ENCODE data around the gene LTA4H.

The LTA4H gene

DNA sequence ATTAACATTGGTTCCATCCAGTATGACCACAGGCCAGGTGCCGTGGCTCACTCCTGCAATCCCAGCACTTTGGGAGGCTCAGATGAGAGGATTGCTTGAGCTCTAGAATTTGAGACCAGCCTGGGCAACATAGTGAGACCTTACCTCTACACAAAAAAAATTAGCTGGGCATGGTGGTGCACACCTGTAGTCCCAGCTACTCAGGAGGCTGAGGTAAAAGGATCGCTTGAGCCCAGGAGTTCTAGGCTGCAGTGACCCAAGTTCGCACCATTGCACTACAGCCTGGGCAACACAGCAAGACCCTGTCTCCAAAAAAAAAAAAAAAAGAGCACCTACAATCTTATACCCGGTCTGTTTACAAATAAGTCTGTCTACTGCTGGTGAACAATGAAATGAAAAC lies 9.9 kb downstream of the LTA4H start:
- H3K4me3 ChIP-seq (ENCODE audit: low read depth in 1 of 2, low read length in 1 of 2): no peak overlapping the region
- no peak for TF ChIP-seq CTCF (IDR thresholded peaks at IDR 0.05)
- peaks cover 28 to 29% of the 10 kb centered on the region in 2 experiments for H3K4me1 ChIP-seq (ENCODE audit: control insufficient read depth in 1 of 2, insufficient read depth in 1 of 2, low read depth in 1 of 2, low read length in 1 of 2)
- no peaks in the 10 kb centered on the region for H3K27me3 ChIP-seq
- H3K27ac ChIP-seq: peak overlapping the region; percentile 16
- H3K9me3 ChIP-seq: no peaks in the 10 kb centered on the region
- H3K36me3 ChIP-seq: peaks cover 72% of the 10 kb centered on the region

DNA sequence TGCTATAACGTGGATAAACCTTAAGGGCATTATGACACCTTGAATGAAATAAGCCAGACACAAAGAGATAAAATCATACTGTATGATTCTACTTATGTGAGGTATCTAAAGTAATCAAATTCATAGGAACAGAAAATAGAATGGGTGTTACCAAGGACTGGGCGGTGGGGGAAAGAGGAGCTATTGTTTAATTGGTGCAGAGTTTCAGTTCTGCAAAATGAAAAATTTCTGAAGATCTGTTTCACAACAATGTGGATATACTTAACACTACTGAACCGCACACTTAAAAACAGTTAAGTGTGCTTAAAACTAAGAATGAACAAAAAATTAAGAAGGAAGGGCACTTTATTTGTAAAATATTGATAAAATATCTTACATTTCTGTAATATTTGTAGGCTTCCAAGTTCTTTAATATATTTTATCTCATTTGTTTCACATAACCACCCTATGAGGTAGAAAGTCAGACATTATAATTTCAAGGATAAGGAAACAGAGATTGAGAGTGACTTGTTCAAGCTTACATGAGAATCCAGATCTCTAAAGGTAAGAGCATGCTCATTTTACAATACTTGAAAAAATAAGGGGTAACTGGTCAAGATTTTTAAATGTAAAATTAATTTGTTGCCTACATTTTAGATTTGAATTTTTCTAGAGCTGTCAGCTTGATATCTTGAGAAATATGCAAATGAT lies 14.9 kb downstream of the LTA4H start:
- H3K36me3 ChIP-seq: peaks cover 89% of the 10 kb centered on the region
- H3K9me3 ChIP-seq: no peaks in the 10 kb centered on the region
- no peak for TF ChIP-seq CTCF (IDR thresholded peaks at IDR 0.05)
- H3K27ac ChIP-seq: peak overlapping the region; percentile 23
- H3K4me1 ChIP-seq (ENCODE audit: control insufficient read depth in 1 of 2, insufficient read depth in 1 of 2, low read depth in 1 of 2, low read length in 1 of 2): no peaks in the 10 kb centered on the region
- H3K4me3 ChIP-seq (ENCODE audit: low read depth in 1 of 2, low read length in 1 of 2): no peak overlapping the region
- no peaks in the 10 kb centered on the region for H3K27me3 ChIP-seq

- Histone ChIP-seq H3K36me3 (peaks cover 92% of the 10 kb centered on the region), H3K4me3 (ENCODE audit: low read depth in 1 of 2, low read length in 1 of 2) (no peak overlapping the region), H3K9me3 (no peaks in the 10 kb centered on the region), H3K4me1 (ENCODE audit: control insufficient read depth in 1 of 2, insufficient read depth in 1 of 2, low read depth in 1 of 2, low read length in 1 of 2) (no peaks in the 10 kb centered on the region), H3K27me3 (no peaks in the 10 kb centered on the region), H3K27ac (no peak overlapping the region)
- no peak for TF ChIP-seq CTCF (IDR thresholded peaks at IDR 0.05)
These were observed 19.7 kb downstream of the LTA4H start for GRCh38 chr12:96015672-96016071.

DNA sequence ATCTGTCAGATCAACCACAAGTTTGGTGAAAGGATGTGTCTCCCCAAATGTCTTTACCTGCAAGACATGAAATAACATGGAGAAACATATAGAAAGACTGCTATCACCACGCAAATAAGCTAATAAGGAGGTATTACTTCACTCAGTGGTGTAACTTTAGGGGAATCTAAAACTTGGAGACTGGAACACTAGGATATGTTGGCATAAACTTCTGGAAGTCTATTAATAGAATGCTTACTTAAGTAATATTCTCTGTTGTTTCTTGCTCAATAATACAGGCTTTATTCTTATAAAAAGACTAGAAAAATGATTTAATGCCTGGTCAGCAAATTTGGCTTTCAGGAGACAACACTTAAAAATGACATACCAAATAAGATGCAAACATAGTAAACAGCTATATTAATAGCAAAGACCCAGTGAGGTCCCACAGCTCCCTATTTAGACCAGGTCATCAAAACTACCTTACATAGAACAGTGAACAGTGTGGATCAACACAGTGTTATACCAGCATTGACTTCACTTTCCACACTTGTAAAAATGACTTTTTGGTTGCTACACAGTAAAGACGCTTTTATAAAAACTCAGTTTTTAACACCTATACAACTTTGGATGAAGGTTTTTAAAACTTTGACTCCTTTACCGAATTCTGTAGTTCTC lies 20.3 kb downstream of the LTA4H start:
- H3K27ac ChIP-seq: peak overlapping the region; percentile 23
- no peak for TF ChIP-seq CTCF (IDR thresholded peaks at IDR 0.05)
- H3K27me3 ChIP-seq: no peaks in the 10 kb centered on the region
- H3K4me1 ChIP-seq (ENCODE audit: control insufficient read depth in 1 of 2, insufficient read depth in 1 of 2, low read depth in 1 of 2, low read length in 1 of 2): no peaks in the 10 kb centered on the region
- peaks cover 93% of the 10 kb centered on the region for H3K36me3 ChIP-seq
- no peak overlapping the region for H3K4me3 ChIP-seq (ENCODE audit: low read depth in 1 of 2, low read length in 1 of 2)
- H3K9me3 ChIP-seq: no peaks in the 10 kb centered on the region

GRCh38 chr12:96007729-96008128 lies 27.7 kb downstream of the LTA4H start:
- Histone ChIP-seq H3K36me3 (peaks cover 99% of the 10 kb centered on the region), H3K27ac (peak overlapping the region; percentile 17), H3K4me1 (ENCODE audit: control insufficient read depth in 1 of 2, insufficient read depth in 1 of 2, low read depth in 1 of 2, low read length in 1 of 2) (peaks cover 0 to 4% of the 10 kb centered on the region in 2 experiments), H3K27me3 (no peaks in the 10 kb centered on the region), H3K9me3 (no peaks in the 10 kb centered on the region), H3K4me3 (ENCODE audit: low read depth in 1 of 2, low read length in 1 of 2) (no peak overlapping the region)
- TF ChIP-seq CTCF (IDR thresholded peaks at IDR 0.05): no peak
